Gastroesophageal sphincter (tissue), 3 donors: ENCODE data around the gene LYZL2.

Experiments used
- CTCF ChIP-seq, 4 experiments: fragments of 200-600 bp in 2 of 4; fragments of 450-650 bp in 2 of 4; sonication (generic) in 1 of 4; IDR thresholded peaks; one replicate each; pipeline ENCODE4 v1.5.1; 2017 to 2019; ENCODE audit warnings: antibody characterized with exemption in 4 of 4, mild to moderate bottlenecking in 2 of 4, moderate library complexity in 2 of 4
- POLR2A ChIP-seq, 2 donors: fragments of 450-650 bp; IDR thresholded peaks; one replicate each; pipeline ENCODE4 v1.6.1; 2017; ENCODE audit warnings: antibody characterized with exemption in 2 of 2, mild to moderate bottlenecking in 2 of 2, moderate library complexity in 1 of 2
- POLR2AphosphoS5 ChIP-seq: sonication (generic); formaldehyde crosslinking; IDR thresholded peaks from one replicate; pipeline ENCODE4 v1.6.1; 2017; ENCODE audit warnings: antibody characterized with exemption

DNA sequence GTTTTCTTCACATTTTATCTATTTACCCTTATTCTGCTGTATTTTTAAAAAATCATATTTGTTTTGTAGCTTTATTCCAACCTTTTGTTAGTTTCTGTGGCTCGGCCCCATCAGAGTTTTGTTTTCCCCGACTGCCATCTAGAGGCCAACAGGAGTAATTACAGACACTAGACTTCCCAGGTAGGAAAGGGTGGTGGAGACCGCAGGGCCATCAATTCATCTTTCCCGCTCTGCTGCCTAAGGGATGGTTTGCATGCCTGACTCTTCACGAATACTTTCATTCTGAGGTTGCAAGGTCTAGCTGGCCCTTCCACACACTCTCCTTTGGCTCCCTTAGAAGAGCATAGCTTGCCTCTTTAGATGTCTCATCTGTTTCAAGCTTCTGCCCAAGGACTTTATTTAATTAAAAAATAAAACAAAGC is 38.3 kb downstream of the LYZL2 start:
- TF ChIP-seq CTCF (IDR thresholded peaks at IDR 0.05) (peak; percentile 58 to 85 (median 78)), POLR2AphosphoS5 (no peak), POLR2A (IDR thresholded peaks at IDR 0.05) (no peak)
